ENCODE data around the gene SCMH1. TPM values are rescaled to one million over a fixed set of nuclear protein-coding genes. Genes with fewer than 3 reads are reported as not detected.

Gene SCMH1
- total RNA-seq, 1 donor from 2014 or later = 51.3 TPM

- H3K9me3 Mint-ChIP-seq (ENCODE audit: unreplicated experiment) = no peaks in the 10 kb centered on the region
- no peaks in the 10 kb centered on the region for H3K27me3 Mint-ChIP-seq (ENCODE audit: unreplicated experiment)
- peaks cover 18% of the 10 kb centered on the region for H3K36me3 Mint-ChIP-seq (ENCODE audit: low read depth, unreplicated experiment)
- no peak overlapping the region for H3K27ac Mint-ChIP-seq (ENCODE audit: unreplicated experiment)
- H3K4me1 Mint-ChIP-seq (ENCODE audit: unreplicated experiment) = peaks cover 3% of the 10 kb centered on the region
- DNase-seq (ENCODE audit: low spot score) = no peak
- TF ChIP-seq CTCF (IDR thresholded peaks at IDR 0.05; ENCODE audit: unreplicated experiment) = no peak
- no peak overlapping the region for H3K4me3 Mint-ChIP-seq (ENCODE audit: unreplicated experiment)
These were observed 131.8 kb downstream of the SCMH1 start for GRCh38 chr1:41110286-41110685.

- H3K4me3 Mint-ChIP-seq (ENCODE audit: unreplicated experiment) = no peak overlapping the region
- peaks cover 3% of the 10 kb centered on the region for H3K4me1 Mint-ChIP-seq (ENCODE audit: unreplicated experiment)
- no peaks in the 10 kb centered on the region for H3K27me3 Mint-ChIP-seq (ENCODE audit: unreplicated experiment)
- H3K9me3 Mint-ChIP-seq (ENCODE audit: unreplicated experiment) = no peaks in the 10 kb centered on the region
- TF ChIP-seq CTCF (IDR thresholded peaks at IDR 0.05; ENCODE audit: unreplicated experiment) = no peak
- no peak for DNase-seq (ENCODE audit: low spot score)
- peaks cover 18% of the 10 kb centered on the region for H3K36me3 Mint-ChIP-seq (ENCODE audit: low read depth, unreplicated experiment)
- no peak overlapping the region for H3K27ac Mint-ChIP-seq (ENCODE audit: unreplicated experiment)
These were observed 132.6 kb downstream of the SCMH1 start for GRCh38 chr1:41109310-41110197.

GRCh38 chr1:41108696-41109275 lies 133.3 kb downstream of the SCMH1 start:
- no peaks in the 10 kb centered on the region for H3K9me3 Mint-ChIP-seq (ENCODE audit: unreplicated experiment)
- H3K36me3 Mint-ChIP-seq (ENCODE audit: low read depth, unreplicated experiment) = peaks cover 18% of the 10 kb centered on the region
- no peak overlapping the region for H3K4me3 Mint-ChIP-seq (ENCODE audit: unreplicated experiment)
- no peak overlapping the region for H3K27ac Mint-ChIP-seq (ENCODE audit: unreplicated experiment)
- TF ChIP-seq CTCF (IDR thresholded peaks at IDR 0.05; ENCODE audit: unreplicated experiment) = no peak
- no peaks in the 10 kb centered on the region for H3K27me3 Mint-ChIP-seq (ENCODE audit: unreplicated experiment)
- DNase-seq (ENCODE audit: low spot score) = no peak
- H3K4me1 Mint-ChIP-seq (ENCODE audit: unreplicated experiment) = peaks cover 3% of the 10 kb centered on the region

GRCh38 chr1:41103766-41104165 lies 138.3 kb downstream of the SCMH1 start:
- no peak for DNase-seq (ENCODE audit: low spot score)
- no peaks in the 10 kb centered on the region for H3K4me1 Mint-ChIP-seq (ENCODE audit: unreplicated experiment)
- no peaks in the 10 kb centered on the region for H3K27me3 Mint-ChIP-seq (ENCODE audit: unreplicated experiment)
- H3K9me3 Mint-ChIP-seq (ENCODE audit: unreplicated experiment) = no peaks in the 10 kb centered on the region
- H3K27ac Mint-ChIP-seq (ENCODE audit: unreplicated experiment) = no peak overlapping the region
- TF ChIP-seq CTCF (IDR thresholded peaks at IDR 0.05; ENCODE audit: unreplicated experiment) = no peak
- H3K36me3 Mint-ChIP-seq (ENCODE audit: low read depth, unreplicated experiment) = peaks cover 6% of the 10 kb centered on the region
- H3K4me3 Mint-ChIP-seq (ENCODE audit: unreplicated experiment) = no peak overlapping the region

GRCh38 chr1:41102653-41103052 lies 139.5 kb downstream of the SCMH1 start:
- no peak for TF ChIP-seq CTCF (IDR thresholded peaks at IDR 0.05; ENCODE audit: unreplicated experiment)
- Mint-ChIP-seq H3K27ac (ENCODE audit: unreplicated experiment) (no peak overlapping the region), H3K9me3 (ENCODE audit: unreplicated experiment) (no peaks in the 10 kb centered on the region), H3K36me3 (ENCODE audit: low read depth, unreplicated experiment) (peaks cover 5% of the 10 kb centered on the region), H3K4me3 (ENCODE audit: unreplicated experiment) (no peak overlapping the region), H3K4me1 (ENCODE audit: unreplicated experiment) (no peaks in the 10 kb centered on the region), H3K27me3 (ENCODE audit: unreplicated experiment) (no peaks in the 10 kb centered on the region)
- DNase-seq (ENCODE audit: low spot score) = no peak

Data from endothelial cell (in vitro differentiated cells).